CD14-positive monocyte (primary cell): ENCODE data around the gene DMP1. TPM values are rescaled to one million over a fixed set of nuclear protein-coding genes. Genes with fewer than 3 reads are reported as not detected.

Experiments used
- DNase-seq, 3 donors: peaks; one replicate each; pipeline ENCODE4 v3.0.0-alpha.2; 2011 to 2022
- H2AFZ ChIP-seq: 2 replicates; pipeline ENCODE4 v1.6.0; 2012; ENCODE audit warnings: mild to moderate bottlenecking, low read depth, low read length, inconsistent platforms; ENCODE audit not compliant: insufficient read depth, poor library complexity, severe bottlenecking
- H3K27ac ChIP-seq, 2 donors: 1 replicate in 1 of 2; 2 replicates in 1 of 2; pipeline ENCODE4 v1.5.1; 2012 to 2013; ENCODE audit warnings: low read length in 2 of 2, control low read depth in 1 of 2, inconsistent platforms in 1 of 2, low read depth in 1 of 2, mild to moderate bottlenecking in 1 of 2
- H3K27me3 ChIP-seq, 2 donors: one replicate each; pipeline versions ENCODE4 v1.6.0 to v1.6.1; 2011 to 2013; ENCODE audit warnings: low read length in 2 of 2; ENCODE audit not compliant: control insufficient read depth in 2 of 2, insufficient read depth in 2 of 2
- H3K36me3 ChIP-seq, 2 donors: replicated peaks in 1 of 2; 1 replicate in 1 of 2; 2 replicates in 1 of 2; pipeline versions ENCODE4 v1.5.1 to v1.6.1; 2012 to 2013; ENCODE audit warnings: low read length in 2 of 2, control low read depth in 1 of 2, inconsistent platforms in 1 of 2, mild to moderate bottlenecking in 1 of 2; ENCODE audit not compliant: insufficient read depth in 2 of 2, control insufficient read depth in 1 of 2
- H3K4me1 ChIP-seq, 2 donors: 1 replicate in 1 of 2; 2 replicates in 1 of 2; pipeline versions ENCODE4 v1.5.1 to v1.6.1; 2012 to 2013; ENCODE audit warnings: low read length in 2 of 2, control low read depth in 1 of 2, inconsistent platforms in 1 of 2, mild to moderate bottlenecking in 1 of 2, moderate library complexity in 1 of 2; ENCODE audit not compliant: insufficient read depth in 2 of 2, control insufficient read depth in 1 of 2
- H3K4me2 ChIP-seq: replicated peaks from 2 replicates; pipeline ENCODE3; 2012; ENCODE audit warnings: low read length, moderate library complexity, mild to moderate bottlenecking; ENCODE audit not compliant: poor library complexity, severe bottlenecking; ENCODE audit errors: extremely low read depth
- H3K4me3 ChIP-seq, 3 experiments: fragments of 200-600 bp in 1 of 3; sonication (generic) in 1 of 3; replicated peaks in 1 of 3; 1 replicate in 2 of 3; 2 replicates in 1 of 3; pipeline ENCODE4 v1.5.1; 2011 to 2013; ENCODE audit warnings: low read length in 3 of 3, mild to moderate bottlenecking in 3 of 3, control low read depth in 2 of 3, low read depth in 2 of 3, inconsistent platforms in 1 of 3, moderate library complexity in 1 of 3
- H3K79me2 ChIP-seq: 2 replicates; pipeline ENCODE4 v1.6.0; 2012; ENCODE audit warnings: mild to moderate bottlenecking, control low read depth, inconsistent platforms, low read length, moderate library complexity; ENCODE audit not compliant: insufficient read depth
- H3K9ac ChIP-seq: 2 replicates; pipeline ENCODE4 v1.6.0; 2017; ENCODE audit warnings: low read length, mild to moderate bottlenecking; ENCODE audit not compliant: insufficient read depth, poor library complexity, severe bottlenecking
- H3K9me3 ChIP-seq, 2 donors: replicated peaks in 1 of 2; 1 replicate in 1 of 2; 2 replicates in 1 of 2; pipeline versions ENCODE4 v1.5.1 to v1.6.1; 2012 to 2013; ENCODE audit warnings: low read length in 2 of 2, control low read depth in 1 of 2; ENCODE audit not compliant: control insufficient read depth in 1 of 2, insufficient read depth in 1 of 2
- H4K20me1 ChIP-seq: 2 replicates; pipeline ENCODE4 v1.6.0; 2012; ENCODE audit warnings: mild to moderate bottlenecking, low read length, control low read depth, moderate library complexity; ENCODE audit not compliant: insufficient read depth
- H3K27ac Mint-ChIP-seq, 7 donors: one replicate each; pipeline ENCODE4 v1.8.0; 2020; ENCODE audit warnings: mild to moderate bottlenecking in 7 of 7, mixed read lengths in 7 of 7, moderate library complexity in 6 of 7, inconsistent platforms in 2 of 7
- H3K27me3 Mint-ChIP-seq, 3 donors: one replicate each; pipeline ENCODE4 v1.8.0; 2021 to 2022; ENCODE audit warnings: low read depth in 3 of 3, mild to moderate bottlenecking in 3 of 3, mixed read lengths in 3 of 3, moderate library complexity in 3 of 3, inconsistent platforms in 1 of 3
- H3K36me3 Mint-ChIP-seq, 2 donors: one replicate each; pipeline ENCODE4 v1.8.0; 2020; ENCODE audit warnings: mixed read lengths in 2 of 2, inconsistent platforms in 1 of 2, mild to moderate bottlenecking in 1 of 2
- H3K4me1 Mint-ChIP-seq: one replicate; pipeline ENCODE4 v1.8.0; 2020; ENCODE audit warnings: mild to moderate bottlenecking, mixed read lengths
- H3K4me3 Mint-ChIP-seq, 2 donors: one replicate each; pipeline ENCODE4 v1.8.0; 2020; ENCODE audit warnings: mild to moderate bottlenecking in 2 of 2, mixed read lengths in 2 of 2, moderate library complexity in 1 of 2
- H3K9me3 Mint-ChIP-seq, 7 donors: one replicate each; pipeline ENCODE4 v1.8.0; 2020 to 2022; ENCODE audit warnings: mixed read lengths in 7 of 7, mild to moderate bottlenecking in 6 of 7, moderate library complexity in 6 of 7, inconsistent platforms in 2 of 7
- CTCF ChIP-seq: fragments of 200-600 bp; IDR thresholded peaks from one replicate; pipeline ENCODE4 v1.8.0; 2022; ENCODE audit warnings: antibody characterized with exemption, mild to moderate bottlenecking
- WGBS: methylation state at CpG from one replicate; pipeline ENCODE4 v1.1.5; 2013; ENCODE audit warnings: missing lambda C conversion rate; ENCODE audit not compliant: insufficient coverage; 5-methylcytosine and 5-hydroxymethylcytosine counted together
- intact Hi-C, 2 donors: fragments of 100-400 bp; cut with micrococcal nuclease; formaldehyde crosslinking; loops; one replicate each; pipeline versions ENCODE4 v1.15.0 to v1.15.1; 2023
- polyA plus RNA-seq, 3 donors: library from polyadenylated mRNA; depleted of rRNA in 1 of 3; unstranded in 2 of 3; stranded (reverse) in 1 of 3; fragments of 300-500 nt in 2 of 3; fragments of >200 nt in 1 of 3; fragmentation: Illumina TruSeq in 2 of 3; gene quantifications; 1 replicate in 2 of 3; 2 replicates in 1 of 3; pipeline ENCODE4 v1.2.3, GENCODE V29; 2012 to 2021

Gene DMP1
- polyA plus RNA-seq, 3 donors = not detected

- Histone ChIP-seq H3K4me2 (no peak overlapping the region), H3K27ac (no peak overlapping the region), H3K36me3 (no peaks in the 10 kb centered on the region), H3K4me3 (no peak overlapping the region), H3K27me3 (no peaks in the 10 kb centered on the region), H2AFZ (no peak overlapping the region), H3K9me3 (peaks cover 0 to 4% of the 10 kb centered on the region in 2 donors), H3K79me2 (no peaks in the 10 kb centered on the region), H3K4me1 (no peaks in the 10 kb centered on the region), H4K20me1 (no peaks in the 10 kb centered on the region), H3K9ac (no peak overlapping the region)
- H3K27me3 Mint-ChIP-seq = peaks cover 0 to 3% (median 2%) of the 10 kb centered on the region in 3 donors
- H3K4me1 Mint-ChIP-seq = no peaks in the 10 kb centered on the region
- no peak for TF ChIP-seq CTCF
- no peak for DNase-seq
- H3K9me3 Mint-ChIP-seq = peaks cover 0 to 8% (median 4%) of the 10 kb centered on the region in 7 donors
- intact Hi-C loops = no loop called here
- no peaks in the 10 kb centered on the region for H3K36me3 Mint-ChIP-seq
- H3K4me3 Mint-ChIP-seq = no peak overlapping the region
- H3K27ac Mint-ChIP-seq = no peak overlapping the region
- WGBS = no CpG with 5 or more reads among the region's 3 CpGs
Measured at GRCh38 chr4:87657525-87657924, 7.4 kb downstream of the DMP1 start.

GRCh38 chr4:87659247-87659931 is 9.3 kb downstream of the DMP1 start:
- Histone ChIP-seq H2AFZ (no peak overlapping the region), H3K9me3 (peaks cover 0 to 4% of the 10 kb centered on the region in 2 donors), H3K4me1 (no peaks in the 10 kb centered on the region), H3K36me3 (no peaks in the 10 kb centered on the region), H3K9ac (no peak overlapping the region), H3K4me2 (no peak overlapping the region), H3K27me3 (no peaks in the 10 kb centered on the region), H3K4me3 (no peak overlapping the region), H3K79me2 (no peaks in the 10 kb centered on the region), H3K27ac (no peak overlapping the region), H4K20me1 (no peaks in the 10 kb centered on the region)
- WGBS = 100% methylated on average over 1 of the region's 3 CpGs
- no peaks in the 10 kb centered on the region for H3K4me1 Mint-ChIP-seq
- H3K36me3 Mint-ChIP-seq = no peaks in the 10 kb centered on the region
- TF ChIP-seq CTCF = no peak
- no peak for DNase-seq
- peaks cover 0 to 3% (median 3%) of the 10 kb centered on the region in 3 donors for H3K27me3 Mint-ChIP-seq
- H3K27ac Mint-ChIP-seq = no peak overlapping the region
- no peak overlapping the region for H3K4me3 Mint-ChIP-seq
- intact Hi-C loops = no loop called here
- peaks cover 0 to 8% (median 4%) of the 10 kb centered on the region in 7 donors for H3K9me3 Mint-ChIP-seq
